Activated naive CD8-positive, alpha-beta T cell treated with anti-CD3 and anti-CD28 coated beads, Interleukin-2, amount 50 U/mL, for 16 hours (primary cell): ENCODE measurements around the gene TH.
"Not testable (repeated sequence)": the region's sequence is repeated elsewhere in the genome, so short reads cannot be mapped to it uniquely, and the experiment has no call there.

Experiments
- DNase-seq: peaks from one replicate; pipeline ENCODE4 v3.0.0-alpha.2; 2020; ENCODE audit warnings: low read depth, low spot score

TH gene

GRCh38 chr11:2129699-2130366 is 41.8 kb downstream of the TH start:
- no peak for DNase-seq

- no peak for DNase-seq
Observed at GRCh38 chr11:2129308-2129698, 42.3 kb downstream of the TH start.

- DNase-seq = no peak
Observed at GRCh38 chr11:2128511-2129307, 42.9 kb downstream of the TH start.

GRCh38 chr11:2128130-2128510 is 43.5 kb downstream of the TH start:
- DNase-seq = no peak

GRCh38 chr11:2127482-2128129 is 44.0 kb downstream of the TH start:
- DNase-seq = no peak

GRCh38 chr11:2126520-2127085 is 45.0 kb downstream of the TH start:
- DNase-seq = no peak

- not testable (repeated sequence) for DNase-seq
Observed at GRCh38 chr11:2124736-2125484, 46.7 kb downstream of the TH start.

GRCh38 chr11:2123628-2123960 is 48.0 kb downstream of the TH start:
- no peak for DNase-seq

- no peak for DNase-seq
Observed at GRCh38 chr11:2122907-2123627, 48.5 kb downstream of the TH start.

GRCh38 chr11:2122222-2122906 is 49.3 kb downstream of the TH start:
- no peak for DNase-seq

GRCh38 chr11:2121227-2122130 is 50.1 kb downstream of the TH start:
- no peak for DNase-seq

GRCh38 chr11:2120359-2121100 is 51.1 kb downstream of the TH start:
- no peak for DNase-seq

GRCh38 chr11:2118677-2119076 is 52.9 kb downstream of the TH start:
- DNase-seq = no peak

GRCh38 chr11:2116680-2117079 is 54.9 kb downstream of the TH start:
- DNase-seq = no peak

GRCh38 chr11:2115308-2115707 is 56.3 kb downstream of the TH start:
- DNase-seq = no peak

GRCh38 chr11:2114430-2115241 is 57.0 kb downstream of the TH start:
- DNase-seq = no peak
